Neural cell (in vitro differentiated cells): ENCODE data around the gene SPRR3.

ENCODE experiments used
- EZH2 ChIP-seq: fragments of 200-600, 300-800 bp; shearing (Covaris generic), sonication (generic); IDR thresholded peaks from 2 replicates; pipeline ENCODE4 v1.6.1; 2014; ENCODE audit warnings: antibody characterized with exemption, low read length, borderline replicate concordance, mild to moderate bottlenecking; ENCODE audit not compliant: insufficient read depth, poor library complexity, severe bottlenecking
- SMC3 ChIP-seq: fragments of 450-650 bp; conservative IDR thresholded peaks from 2 replicates; pipeline ENCODE4 v1.6.1; 2014; ENCODE audit warnings: antibody characterized with exemption, mild to moderate bottlenecking, moderate library complexity; ENCODE audit not compliant: poor library complexity
- TF ChIP-seq, protein P1 (sequence below): fragments of 450-650 bp; IDR thresholded peaks from 2 replicates; pipeline ENCODE4 v1.5.1; 2014; ENCODE audit warnings: antibody characterized with exemption, mild to moderate bottlenecking, moderate library complexity; ENCODE audit not compliant: poor library complexity, severe bottlenecking
- TF ChIP-seq, protein P2 (sequence below): IDR thresholded peaks from 2 replicates; pipeline ENCODE4 v1.6.1; 2012; ENCODE audit warnings: borderline replicate concordance

DNA sequence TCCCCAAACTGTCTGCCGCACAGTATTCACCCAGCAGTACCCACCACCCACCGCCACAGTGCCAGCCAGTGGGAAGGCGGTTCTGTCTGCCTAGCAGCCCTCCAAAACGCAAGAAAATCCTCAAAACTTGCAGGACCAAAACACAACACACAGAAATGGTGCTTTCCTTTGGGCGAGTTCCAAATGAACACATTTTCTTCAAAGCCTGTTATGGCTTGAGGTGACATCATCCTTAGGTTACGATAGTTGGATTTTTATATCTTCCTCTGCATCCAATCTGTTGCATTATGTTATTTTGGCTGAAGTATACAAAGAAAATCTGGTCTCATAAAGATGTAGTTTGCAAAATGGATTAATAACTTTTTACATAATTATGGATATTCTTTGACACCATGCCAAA is 8.4 kb upstream of the SPRR3 start:
- TF ChIP-seq, protein P1, sequence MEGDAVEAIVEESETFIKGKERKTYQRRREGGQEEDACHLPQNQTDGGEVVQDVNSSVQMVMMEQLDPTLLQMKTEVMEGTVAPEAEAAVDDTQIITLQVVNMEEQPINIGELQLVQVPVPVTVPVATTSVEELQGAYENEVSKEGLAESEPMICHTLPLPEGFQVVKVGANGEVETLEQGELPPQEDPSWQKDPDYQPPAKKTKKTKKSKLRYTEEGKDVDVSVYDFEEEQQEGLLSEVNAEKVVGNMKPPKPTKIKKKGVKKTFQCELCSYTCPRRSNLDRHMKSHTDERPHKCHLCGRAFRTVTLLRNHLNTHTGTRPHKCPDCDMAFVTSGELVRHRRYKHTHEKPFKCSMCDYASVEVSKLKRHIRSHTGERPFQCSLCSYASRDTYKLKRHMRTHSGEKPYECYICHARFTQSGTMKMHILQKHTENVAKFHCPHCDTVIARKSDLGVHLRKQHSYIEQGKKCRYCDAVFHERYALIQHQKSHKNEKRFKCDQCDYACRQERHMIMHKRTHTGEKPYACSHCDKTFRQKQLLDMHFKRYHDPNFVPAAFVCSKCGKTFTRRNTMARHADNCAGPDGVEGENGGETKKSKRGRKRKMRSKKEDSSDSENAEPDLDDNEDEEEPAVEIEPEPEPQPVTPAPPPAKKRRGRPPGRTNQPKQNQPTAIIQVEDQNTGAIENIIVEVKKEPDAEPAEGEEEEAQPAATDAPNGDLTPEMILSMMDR, result no peak
- TF ChIP-seq SMC3, result no peak
- TF ChIP-seq EZH2, result no peak
- TF ChIP-seq, protein P2, sequence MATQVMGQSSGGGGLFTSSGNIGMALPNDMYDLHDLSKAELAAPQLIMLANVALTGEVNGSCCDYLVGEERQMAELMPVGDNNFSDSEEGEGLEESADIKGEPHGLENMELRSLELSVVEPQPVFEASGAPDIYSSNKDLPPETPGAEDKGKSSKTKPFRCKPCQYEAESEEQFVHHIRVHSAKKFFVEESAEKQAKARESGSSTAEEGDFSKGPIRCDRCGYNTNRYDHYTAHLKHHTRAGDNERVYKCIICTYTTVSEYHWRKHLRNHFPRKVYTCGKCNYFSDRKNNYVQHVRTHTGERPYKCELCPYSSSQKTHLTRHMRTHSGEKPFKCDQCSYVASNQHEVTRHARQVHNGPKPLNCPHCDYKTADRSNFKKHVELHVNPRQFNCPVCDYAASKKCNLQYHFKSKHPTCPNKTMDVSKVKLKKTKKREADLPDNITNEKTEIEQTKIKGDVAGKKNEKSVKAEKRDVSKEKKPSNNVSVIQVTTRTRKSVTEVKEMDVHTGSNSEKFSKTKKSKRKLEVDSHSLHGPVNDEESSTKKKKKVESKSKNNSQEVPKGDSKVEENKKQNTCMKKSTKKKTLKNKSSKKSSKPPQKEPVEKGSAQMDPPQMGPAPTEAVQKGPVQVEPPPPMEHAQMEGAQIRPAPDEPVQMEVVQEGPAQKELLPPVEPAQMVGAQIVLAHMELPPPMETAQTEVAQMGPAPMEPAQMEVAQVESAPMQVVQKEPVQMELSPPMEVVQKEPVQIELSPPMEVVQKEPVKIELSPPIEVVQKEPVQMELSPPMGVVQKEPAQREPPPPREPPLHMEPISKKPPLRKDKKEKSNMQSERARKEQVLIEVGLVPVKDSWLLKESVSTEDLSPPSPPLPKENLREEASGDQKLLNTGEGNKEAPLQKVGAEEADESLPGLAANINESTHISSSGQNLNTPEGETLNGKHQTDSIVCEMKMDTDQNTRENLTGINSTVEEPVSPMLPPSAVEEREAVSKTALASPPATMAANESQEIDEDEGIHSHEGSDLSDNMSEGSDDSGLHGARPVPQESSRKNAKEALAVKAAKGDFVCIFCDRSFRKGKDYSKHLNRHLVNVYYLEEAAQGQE, result no peak
